GM21717 (cell line): ENCODE measurements around the gene BCL2L1.

Experiments used
- ATAC-seq: cut with Tn5 transposase; IDR thresholded peaks from one replicate; pipeline ENCODE4 v1.9.1; 2021; ENCODE audit warnings: mild to moderate bottlenecking, moderate library complexity; ENCODE audit not compliant: unreplicated experiment

The BCL2L1 gene

GRCh38 chr20:31731321-31731717 lies 8.7 kb upstream of the BCL2L1 start:
- no peak for ATAC-seq

- ATAC-seq, result peak; percentile 81
Observed at GRCh38 chr20:31723319-31724078, 831 bp upstream of the BCL2L1 start.

GRCh38 chr20:31723069-31723318 lies 326 bp upstream of the BCL2L1 start:
- ATAC-seq, result no peak

GRCh38 chr20:31721408-31722256 lies 1.0 kb downstream of the BCL2L1 start:
- no peak for ATAC-seq

GRCh38 chr20:31720486-31721407 lies 1.9 kb downstream of the BCL2L1 start:
- ATAC-seq, result no peak

- ATAC-seq, result no peak
Observed at GRCh38 chr20:31719644-31720485, 2.8 kb downstream of the BCL2L1 start.

- ATAC-seq, result no peak
Observed at GRCh38 chr20:31718952-31719643, 3.6 kb downstream of the BCL2L1 start.

GRCh38 chr20:31717478-31718201 lies 5.0 kb downstream of the BCL2L1 start:
- ATAC-seq, result peak; percentile 38

GRCh38 chr20:31716818-31717477 lies 5.7 kb downstream of the BCL2L1 start:
- no peak for ATAC-seq

- ATAC-seq, result no peak
Observed at GRCh38 chr20:31716351-31716750, 6.3 kb downstream of the BCL2L1 start.

- no peak for ATAC-seq
Observed at GRCh38 chr20:31715766-31716165, 6.9 kb downstream of the BCL2L1 start.

GRCh38 chr20:31713312-31714273 lies 9.1 kb downstream of the BCL2L1 start:
- ATAC-seq, result no peak

- ATAC-seq, result no peak
Observed at GRCh38 chr20:31712564-31713311, 9.9 kb downstream of the BCL2L1 start.

- no peak for ATAC-seq
Observed at GRCh38 chr20:31712112-31712553, 10.5 kb downstream of the BCL2L1 start.

- no peak for ATAC-seq
Observed at GRCh38 chr20:31711179-31712111, 11.2 kb downstream of the BCL2L1 start.
